Loucy (cell line): ENCODE results near the gene MGA.

Experiments
- H2AFZ ChIP-seq: fragments of 200-600 bp; sonication (generic); 2 replicates; pipeline ENCODE4 v1.6.0; 2016; ENCODE audit warnings: antibody characterized with exemption, mild to moderate bottlenecking, low read length, moderate library complexity
- H3F3A ChIP-seq: fragments of 200-600 bp; 2 replicates; pipeline ENCODE4 v1.6.0; 2016; ENCODE audit warnings: antibody characterized with exemption, low read depth, mild to moderate bottlenecking
- H3K27me3 ChIP-seq: fragments of 200-600 bp; sonication (generic); 2 replicates; pipeline ENCODE4 v1.6.1; 2014; ENCODE audit warnings: low read length, mild to moderate bottlenecking; ENCODE audit not compliant: insufficient read depth, poor library complexity, severe bottlenecking
- H3K36me3 ChIP-seq: fragments of 200-600 bp; sonication (generic); 2 replicates; pipeline ENCODE4 v1.6.1; 2016; ENCODE audit warnings: low read length; ENCODE audit not compliant: insufficient read depth
- H3K4me1 ChIP-seq: fragments of 200-600 bp; sonication (generic); 2 replicates; pipeline ENCODE4 v1.5.1; 2014; ENCODE audit warnings: low read length, mild to moderate bottlenecking; ENCODE audit not compliant: insufficient read depth, poor library complexity, severe bottlenecking
- H3K4me2 ChIP-seq: fragments of 200-600 bp; sonication (generic); 2 replicates; pipeline ENCODE4 v1.6.0; 2014; ENCODE audit warnings: antibody characterized with exemption, low read length, low read depth, mild to moderate bottlenecking; ENCODE audit not compliant: poor library complexity, severe bottlenecking
- H3K4me3 ChIP-seq: fragments of 200-600 bp; sonication (generic); 2 replicates; pipeline ENCODE4 v1.5.1; 2014; ENCODE audit warnings: low read length, mild to moderate bottlenecking, mixed read lengths; ENCODE audit not compliant: poor library complexity, severe bottlenecking
- H3K79me2 ChIP-seq: fragments of 200-600 bp; sonication (generic); 2 replicates; pipeline ENCODE4 v1.6.1; 2014; ENCODE audit warnings: low read length; ENCODE audit not compliant: insufficient read depth
- H3K9ac ChIP-seq: fragments of 200-600 bp; sonication (generic); 2 replicates; pipeline ENCODE4 v1.6.0; 2014; ENCODE audit warnings: mild to moderate bottlenecking, low read depth, low read length, moderate library complexity; ENCODE audit not compliant: poor library complexity, severe bottlenecking
- H3K9me2 ChIP-seq: fragments of 200-600 bp; sonication (generic); replicated peaks from 2 replicates; pipeline ENCODE4 v1.6.1; 2016; ENCODE audit warnings: low read depth, low read length, mixed read lengths
- H3K9me3 ChIP-seq: fragments of 200-600 bp; sonication (generic); 2 replicates; pipeline ENCODE4 v1.6.1; 2014; ENCODE audit warnings: mild to moderate bottlenecking, antibody characterized with exemption, low read length, low read depth; ENCODE audit not compliant: insufficient read depth
- H4K20me1 ChIP-seq: fragments of 200-600 bp; sonication (generic); 2 replicates; pipeline ENCODE4 v1.6.0; 2014; ENCODE audit warnings: antibody characterized with exemption, low read length, mild to moderate bottlenecking; ENCODE audit not compliant: insufficient read depth, poor library complexity, severe bottlenecking
- CTCF ChIP-seq: fragments of 200-600 bp; sonication (generic); conservative IDR thresholded peaks from 2 replicates; pipeline ENCODE4 v1.5.1; 2014; ENCODE audit warnings: mild to moderate bottlenecking, antibody characterized with exemption, low read length
- EZH2phosphoT487 ChIP-seq: fragments of 200-600 bp; IDR thresholded peaks from 2 replicates; pipeline ENCODE4 v1.6.1; 2018; ENCODE audit warnings: antibody characterized with exemption, mild to moderate bottlenecking, moderate library complexity, borderline replicate concordance

Gene MGA

GRCh38 chr15:41790756-41791546, 130.7 kb downstream of the MGA start:
- no peaks in the 10 kb centered on the region for H3K9me2 ChIP-seq
- H3K27me3 ChIP-seq, result no peaks in the 10 kb centered on the region
- no peaks in the 10 kb centered on the region for H4K20me1 ChIP-seq
- H3K9me3 ChIP-seq, result no peaks in the 10 kb centered on the region
- H2AFZ ChIP-seq, result no peak overlapping the region
- H3K4me3 ChIP-seq, result peak overlapping the region; percentile 33
- TF ChIP-seq CTCF, result no peak
- no peak for TF ChIP-seq EZH2phosphoT487
- H3K9ac ChIP-seq, result peak overlapping the region; percentile 76
- peak overlapping the region; percentile 61 for H3K4me2 ChIP-seq
- peaks cover 59% of the 10 kb centered on the region; the same call in 1 of the 2 replicates for H3K79me2 ChIP-seq
- peaks cover 2% of the 10 kb centered on the region; the same call in 1 of the 2 replicates for H3F3A ChIP-seq
- no peaks in the 10 kb centered on the region for H3K36me3 ChIP-seq
- peaks cover 61% of the 10 kb centered on the region for H3K4me1 ChIP-seq

- H4K20me1 ChIP-seq, result no peaks in the 10 kb centered on the region
- H3K79me2 ChIP-seq, result peaks cover 62% of the 10 kb centered on the region; the same call in 1 of the 2 replicates
- peak overlapping the region; percentile 76 for H3K9ac ChIP-seq
- TF ChIP-seq EZH2phosphoT487, result no peak
- TF ChIP-seq CTCF, result no peak
- H2AFZ ChIP-seq, result no peak overlapping the region
- H3K36me3 ChIP-seq, result no peaks in the 10 kb centered on the region
- H3K4me2 ChIP-seq, result peak overlapping the region; percentile 61
- peaks cover 5% of the 10 kb centered on the region for H3F3A ChIP-seq
- H3K4me3 ChIP-seq, result peak overlapping the region; percentile 33
- no peaks in the 10 kb centered on the region for H3K27me3 ChIP-seq
- H3K9me3 ChIP-seq, result no peaks in the 10 kb centered on the region
- H3K4me1 ChIP-seq, result peaks cover 67% of the 10 kb centered on the region
- no peaks in the 10 kb centered on the region for H3K9me2 ChIP-seq
These were observed 131.3 kb downstream of the MGA start for GRCh38 chr15:41791547-41791937.

GRCh38 chr15:41792000-41792637, 131.9 kb downstream of the MGA start:
- H3K27me3 ChIP-seq, result no peaks in the 10 kb centered on the region
- H3K9me2 ChIP-seq, result no peaks in the 10 kb centered on the region
- H3K36me3 ChIP-seq, result no peaks in the 10 kb centered on the region
- TF ChIP-seq CTCF (no peak), EZH2phosphoT487 (no peak)
- peaks cover 61% of the 10 kb centered on the region; the same call in 1 of the 2 replicates for H3K79me2 ChIP-seq
- no peaks in the 10 kb centered on the region for H4K20me1 ChIP-seq
- H3K4me2 ChIP-seq, result peak overlapping the region; percentile 61
- no peaks in the 10 kb centered on the region for H3K9me3 ChIP-seq
- no peak overlapping the region for H3K4me3 ChIP-seq
- H3F3A ChIP-seq, result peaks cover 5% of the 10 kb centered on the region
- H3K9ac ChIP-seq, result peak overlapping the region; percentile 76
- H2AFZ ChIP-seq, result no peak overlapping the region
- H3K4me1 ChIP-seq, result peaks cover 73% of the 10 kb centered on the region
